ENCODE measurements around the gene PAK4.

PAK4 gene

GRCh38 chr19:39182174-39182505 is 56.6 kb downstream of the PAK4 start:
- Histone ChIP-seq H3K27ac (ENCODE audit: low read depth, low read length) (no peak overlapping the region), H3K9me3 (ENCODE audit: insufficient read depth, low read length) (no peaks in the 10 kb centered on the region), H4K20me1 (ENCODE audit: low read depth, low read length) (no peaks in the 10 kb centered on the region), H3K27me3 (ENCODE audit: low read length) (no peaks in the 10 kb centered on the region), H3F3A (ENCODE audit: insufficient read depth) (no peaks in the 10 kb centered on the region), H3K4me3 (ENCODE audit: insufficient read depth, low read length, poor library complexity, severe bottlenecking) (no peak overlapping the region), H3K9ac (ENCODE audit: low read length) (no peak overlapping the region), H3K79me2 (ENCODE audit: insufficient read depth, low read length) (no peaks in the 10 kb centered on the region), H3K9me2 (replicated peaks; ENCODE audit: insufficient read depth, low read length) (no peaks in the 10 kb centered on the region), H2AFZ (ENCODE audit: low read depth, low read length, severe bottlenecking) (no peak overlapping the region), H3K36me3 (ENCODE audit: low read length) (no peaks in the 10 kb centered on the region), H3K4me2 (ENCODE audit: low read depth, low read length, poor library complexity, severe bottlenecking) (no peak overlapping the region)
- TF ChIP-seq CTCF (IDR thresholded peaks at IDR 0.05; ENCODE audit: insufficient read depth, low read length, poor library complexity, severe bottlenecking): no peak
- no peak for TF ChIP-seq EZH2phosphoT487 (conservative IDR thresholded peaks at IDR 0.05; ENCODE audit: low read length)

GRCh38 chr19:39183104-39183503 is 57.5 kb downstream of the PAK4 start:
- Histone ChIP-seq H3K9me2 (replicated peaks; ENCODE audit: insufficient read depth, low read length) (no peaks in the 10 kb centered on the region), H2AFZ (ENCODE audit: low read depth, low read length, severe bottlenecking) (no peak overlapping the region), H3K9me3 (ENCODE audit: insufficient read depth, low read length) (no peaks in the 10 kb centered on the region), H4K20me1 (ENCODE audit: low read depth, low read length) (no peaks in the 10 kb centered on the region), H3K79me2 (ENCODE audit: insufficient read depth, low read length) (no peaks in the 10 kb centered on the region), H3F3A (ENCODE audit: insufficient read depth) (no peaks in the 10 kb centered on the region), H3K27me3 (ENCODE audit: low read length) (no peaks in the 10 kb centered on the region), H3K9ac (ENCODE audit: low read length) (no peak overlapping the region), H3K4me2 (ENCODE audit: low read depth, low read length, poor library complexity, severe bottlenecking) (no peak overlapping the region), H3K4me3 (ENCODE audit: insufficient read depth, low read length, poor library complexity, severe bottlenecking) (no peak overlapping the region), H3K36me3 (ENCODE audit: low read length) (no peaks in the 10 kb centered on the region), H3K27ac (ENCODE audit: low read depth, low read length) (no peak overlapping the region)
- no peak for TF ChIP-seq EZH2phosphoT487 (conservative IDR thresholded peaks at IDR 0.05; ENCODE audit: low read length)
- no peak for TF ChIP-seq CTCF (IDR thresholded peaks at IDR 0.05; ENCODE audit: insufficient read depth, low read length, poor library complexity, severe bottlenecking)

GRCh38 chr19:39186391-39186790 is 60.8 kb downstream of the PAK4 start:
- H3K27me3 ChIP-seq (ENCODE audit: low read length): no peaks in the 10 kb centered on the region
- H2AFZ ChIP-seq (ENCODE audit: low read depth, low read length, severe bottlenecking): no peak overlapping the region
- no peaks in the 10 kb centered on the region for H3K79me2 ChIP-seq (ENCODE audit: insufficient read depth, low read length)
- H3K9me2 ChIP-seq (replicated peaks; ENCODE audit: insufficient read depth, low read length): no peaks in the 10 kb centered on the region
- TF ChIP-seq CTCF (IDR thresholded peaks at IDR 0.05; ENCODE audit: insufficient read depth, low read length, poor library complexity, severe bottlenecking) (no peak), EZH2phosphoT487 (conservative IDR thresholded peaks at IDR 0.05; ENCODE audit: low read length) (no peak)
- no peaks in the 10 kb centered on the region for H3K9me3 ChIP-seq (ENCODE audit: insufficient read depth, low read length)
- H3K4me3 ChIP-seq (ENCODE audit: insufficient read depth, low read length, poor library complexity, severe bottlenecking): no peak overlapping the region
- H3K4me2 ChIP-seq (ENCODE audit: low read depth, low read length, poor library complexity, severe bottlenecking): no peak overlapping the region
- H4K20me1 ChIP-seq (ENCODE audit: low read depth, low read length): no peaks in the 10 kb centered on the region
- H3K9ac ChIP-seq (ENCODE audit: low read length): no peak overlapping the region
- no peak overlapping the region for H3K27ac ChIP-seq (ENCODE audit: low read depth, low read length)
- H3F3A ChIP-seq (ENCODE audit: insufficient read depth): no peaks in the 10 kb centered on the region
- H3K36me3 ChIP-seq (ENCODE audit: low read length): no peaks in the 10 kb centered on the region

- Histone ChIP-seq H3K4me3 (ENCODE audit: insufficient read depth, low read length, poor library complexity, severe bottlenecking) (no peak overlapping the region), H3K36me3 (ENCODE audit: low read length) (no peaks in the 10 kb centered on the region), H2AFZ (ENCODE audit: low read depth, low read length, severe bottlenecking) (no peak overlapping the region), H4K20me1 (ENCODE audit: low read depth, low read length) (no peaks in the 10 kb centered on the region), H3K9me3 (ENCODE audit: insufficient read depth, low read length) (no peaks in the 10 kb centered on the region), H3F3A (ENCODE audit: insufficient read depth) (no peaks in the 10 kb centered on the region), H3K27ac (ENCODE audit: low read depth, low read length) (no peak overlapping the region), H3K4me2 (ENCODE audit: low read depth, low read length, poor library complexity, severe bottlenecking) (no peak overlapping the region), H3K27me3 (ENCODE audit: low read length) (no peaks in the 10 kb centered on the region), H3K79me2 (ENCODE audit: insufficient read depth, low read length) (no peaks in the 10 kb centered on the region), H3K9me2 (replicated peaks; ENCODE audit: insufficient read depth, low read length) (no peaks in the 10 kb centered on the region), H3K9ac (ENCODE audit: low read length) (no peak overlapping the region)
- TF ChIP-seq CTCF (IDR thresholded peaks at IDR 0.05; ENCODE audit: insufficient read depth, low read length, poor library complexity, severe bottlenecking): peak; percentile 9
- TF ChIP-seq EZH2phosphoT487 (conservative IDR thresholded peaks at IDR 0.05; ENCODE audit: low read length): no peak
Observed at GRCh38 chr19:39187552-39187943, 62.0 kb downstream of the PAK4 start.

All from SU-DHL-6 (cell line).